ENCODE measurements around the gene TSPAN31.

GRCh38 chr12:57766464-57767304, 21.8 kb downstream of the TSPAN31 start, which contains the start of gene CYP27B1:
- no peak for TF ChIP-seq CTCF (IDR thresholded peaks at IDR 0.05)
- no peak for TF ChIP-seq POLR2A (IDR thresholded peaks at IDR 0.05)
- TF ChIP-seq POLR2AphosphoS5 (IDR thresholded peaks at IDR 0.05) = no peak

All from gastroesophageal sphincter (tissue), 3 donors.